ENCODE measurements around the gene ELOA.

The ELOA gene

GRCh38 chr1:23804183-23804835 lies 61.0 kb downstream of the ELOA start:
- H3K27ac Mint-ChIP-seq = no peak overlapping the region
- TF ChIP-seq CTCF (IDR thresholded peaks at IDR 0.05) = peak; percentile 29
- peaks cover 27% of the 10 kb centered on the region for H3K36me3 Mint-ChIP-seq (ENCODE audit: low read depth)
- H3K9me3 Mint-ChIP-seq = no peaks in the 10 kb centered on the region
- peak; percentile 34 for DNase-seq
- peaks cover 14% of the 10 kb centered on the region for H3K27me3 Mint-ChIP-seq (ENCODE audit: low read depth, poor library complexity)
- H3K4me1 Mint-ChIP-seq = peaks cover 13% of the 10 kb centered on the region
- no peak overlapping the region for H3K4me3 Mint-ChIP-seq

- Mint-ChIP-seq H3K4me1 (peaks cover 6% of the 10 kb centered on the region), H3K9me3 (no peaks in the 10 kb centered on the region), H3K27ac (no peak overlapping the region), H3K4me3 (no peak overlapping the region), H3K36me3 (ENCODE audit: low read depth) (peaks cover 27% of the 10 kb centered on the region), H3K27me3 (ENCODE audit: low read depth, poor library complexity) (peaks cover 14% of the 10 kb centered on the region)
- no peak for TF ChIP-seq CTCF (IDR thresholded peaks at IDR 0.05)
- DNase-seq = no peak
These were observed 61.8 kb downstream of the ELOA start for GRCh38 chr1:23805025-23805424.

GRCh38 chr1:23806280-23806679 lies 63.0 kb downstream of the ELOA start:
- H3K4me3 Mint-ChIP-seq = no peak overlapping the region
- no peak for TF ChIP-seq CTCF (IDR thresholded peaks at IDR 0.05)
- H3K9me3 Mint-ChIP-seq = no peaks in the 10 kb centered on the region
- H3K4me1 Mint-ChIP-seq = peaks cover 9% of the 10 kb centered on the region
- H3K36me3 Mint-ChIP-seq (ENCODE audit: low read depth) = peaks cover 30% of the 10 kb centered on the region
- H3K27ac Mint-ChIP-seq = no peak overlapping the region
- peaks cover 11% of the 10 kb centered on the region for H3K27me3 Mint-ChIP-seq (ENCODE audit: low read depth, poor library complexity)
- DNase-seq = no peak

GRCh38 chr1:23807453-23807852 lies 64.2 kb downstream of the ELOA start:
- DNase-seq = no peak
- TF ChIP-seq CTCF (IDR thresholded peaks at IDR 0.05) = no peak
- peaks cover 34% of the 10 kb centered on the region for H3K36me3 Mint-ChIP-seq (ENCODE audit: low read depth)

GRCh38 chr1:23809751-23810171 lies 66.5 kb downstream of the ELOA start:
- no peak overlapping the region for H3K4me3 Mint-ChIP-seq
- H3K27ac Mint-ChIP-seq = no peak overlapping the region
- no peaks in the 10 kb centered on the region for H3K9me3 Mint-ChIP-seq
- peaks cover 7% of the 10 kb centered on the region for H3K4me1 Mint-ChIP-seq
- DNase-seq = peak; percentile 61
- H3K27me3 Mint-ChIP-seq (ENCODE audit: low read depth, poor library complexity) = no peaks in the 10 kb centered on the region
- peak; percentile 58 for TF ChIP-seq CTCF (IDR thresholded peaks at IDR 0.05)
- H3K36me3 Mint-ChIP-seq (ENCODE audit: low read depth) = peaks cover 32% of the 10 kb centered on the region

More at GRCh38 chr1:23807453-23807852, 64.2 kb downstream of the ELOA start:
- no peak overlapping the region for H3K4me3 Mint-ChIP-seq
- peaks cover 7% of the 10 kb centered on the region for H3K4me1 Mint-ChIP-seq
- peaks cover under 1% of the 10 kb centered on the region for H3K27me3 Mint-ChIP-seq (ENCODE audit: low read depth, poor library complexity)
- H3K27ac Mint-ChIP-seq = peak overlapping the region; percentile 14
- no peaks in the 10 kb centered on the region for H3K9me3 Mint-ChIP-seq
